ENCODE measurements around the gene PRPF19. TPM values are rescaled to one million over a fixed set of nuclear protein-coding genes. Genes with fewer than 3 reads are reported as not detected.

PRPF19 gene
- total and polyA plus RNA-seq, 2 of the 4 experiments (the other 2 are of a cell fraction): 29.8 to 50.4 TPM

- H3K4me3 ChIP-seq (ENCODE audit: insufficient read depth, low read depth, low read length): peak within 1 kb of the TSS; percentile 29
- H3K27ac ChIP-seq (ENCODE audit: insufficient read depth, low read length): peak within 1 kb of the TSS; percentile 69
- H2AFZ ChIP-seq (replicated peaks; ENCODE audit: low read length, poor library complexity): peak within 1 kb of the TSS; percentile 89
- no peaks in the 10 kb centered on the region for H4K20me1 ChIP-seq (ENCODE audit: insufficient read depth, low read length)
- dilution Hi-C loops (cut with HindIII; ENCODE audit: low sequenced_read_pairs, unreplicated experiment) (no loop called here), intact Hi-C loops (cut with micrococcal nuclease) (no loop called here), in situ Hi-C loops (cut with MboI; ENCODE audit: low sequenced_read_pairs) (no loop called here)
- H3K23ac ChIP-seq (ENCODE audit: low read depth, low read length): peak within 1 kb of the TSS; percentile 79; the same call in 1 of the 2 replicates
- H2AK9ac ChIP-seq (replicated peaks; ENCODE audit: low read depth, low read length, poor library complexity): peak within 1 kb of the TSS; percentile 56
- H3K56ac ChIP-seq (ENCODE audit: extremely low read depth, insufficient read depth, low read length): peak within 1 kb of the TSS; percentile 42; the same call in 1 of the 2 replicates
- H3K9me3 ChIP-seq (ENCODE audit: control insufficient read depth, insufficient read depth, low read length): no peaks in the 10 kb centered on the region
- ATAC-seq (ENCODE audit: low read depth) (peak; percentile 76), DNase-seq (peak; percentile 27)
- H4K8ac ChIP-seq (ENCODE audit: low read depth in 2 of 2, low read length in 2 of 2): peak within 1 kb of the TSS; percentile 87 to 96
- WGBS, 2 experiments (ENCODE audit: extremely low coverage in 2 of 2, insufficient read length in 1 of 2): 35% methylated on average over 8 of the region's 23 CpGs; no CpG with 5 or more reads in 1 of the 2 experiments
- peak within 1 kb of the TSS; percentile 88 for H2AK5ac ChIP-seq (ENCODE audit: low read depth, low read length)
- H3K9me1 ChIP-seq (ENCODE audit: insufficient read depth, low read length): no peaks in the 10 kb centered on the region
- peaks cover 12% of the 10 kb centered on the region for H3K4me1 ChIP-seq (ENCODE audit: control insufficient read depth, insufficient read depth, low read length)
- H3K27me3 ChIP-seq (ENCODE audit: control insufficient read depth, insufficient read depth, low read length): peaks cover 3% of the 10 kb centered on the region; the same call in 1 of the 2 replicates
- H3K79me1 ChIP-seq (ENCODE audit: low read depth in 1 of 2, low read length in 2 of 2): no peaks in the 10 kb centered on the region; a peak in 1 of 4 replicates
- POLR2A ChIA-PET (ENCODE audit: unreplicated experiment): interaction anchor here (0.5 kb wide), 1 partner anchor 40 kb away, joined by 3 read pairs; no protein-coding TSS in a partner anchor
- H2BK120ac ChIP-seq (ENCODE audit: low read depth, low read length): peak within 1 kb of the TSS; percentile 56
- H4K91ac ChIP-seq (ENCODE audit: insufficient read depth, low read depth, low read length): peak within 1 kb of the TSS; percentile 79
- peak within 1 kb of the TSS; percentile 45 for H2BK5ac ChIP-seq (ENCODE audit: low read depth, low read length, poor library complexity, severe bottlenecking)
- H3K4me2 ChIP-seq (ENCODE audit: low read depth, low read length): peak within 1 kb of the TSS; percentile 79
- CTCF ChIA-PET: no interaction called here
- H3K9ac ChIP-seq (ENCODE audit: low read depth, low read length): peak within 1 kb of the TSS; percentile 80
- BruUV-seq (replicated peaks): no TSS peak
- TF ChIP-seq USF2 (IDR thresholded peaks at IDR 0.05; ENCODE audit: low read depth, low read length) (peak; percentile 69), MXI1 (IDR thresholded peaks at IDR 0.05; ENCODE audit: borderline replicate concordance, low read depth, low read length) (no peak)
- H2BK15ac ChIP-seq (ENCODE audit: low read depth, low read length): peak within 1 kb of the TSS; percentile 42; the same call in 1 of the 3 replicates
- H3K18ac ChIP-seq (ENCODE audit: low read depth, low read length): peak within 1 kb of the TSS; percentile 94
- no peaks in the 10 kb centered on the region for H3K36me3 ChIP-seq (ENCODE audit: control insufficient read depth, insufficient read depth, low read length)
- H3K4ac ChIP-seq (ENCODE audit: low read depth, low read length): peak within 1 kb of the TSS; percentile 57
- peak within 1 kb of the TSS; percentile 87 for H3K14ac ChIP-seq (replicated peaks; ENCODE audit: low read depth, low read length)
- H4K5ac ChIP-seq (ENCODE audit: low read depth, low read length): peak within 1 kb of the TSS; percentile 96
- H2BK20ac ChIP-seq (ENCODE audit: low read depth, low read length): no peak within 1 kb of the TSS
These were observed 45.7 kb upstream of the PRPF19 start, which contains the start of gene SLC15A3 for GRCh38 chr11:60951904-60952741. TSS of gene SLC15A3 (minus strand) at chr11:60952176. CDS start at chr11:60951551, 625 bp downstream.
